Stimulated activated CD4-positive, alpha-beta T cell treated with anti-CD3 and anti-CD28 coated beads, Interleukin-1b, Interleukin-23, amount 100 ng/mL, for 48 hours (primary cell): ENCODE data around the gene EIF3I.

Experiments
- DNase-seq: peaks from one replicate; pipeline ENCODE4 v3.0.0-alpha.2; 2020

Gene EIF3I

GRCh38 chr1:32266921-32267591 is 44.8 kb downstream of the EIF3I start:
- no peak for DNase-seq

GRCh38 chr1:32269744-32270143 is 47.5 kb downstream of the EIF3I start:
- no peak for DNase-seq

GRCh38 chr1:32272557-32273390 is 50.6 kb downstream of the EIF3I start:
- no peak for DNase-seq

- DNase-seq: peak; percentile 86
Measured at GRCh38 chr1:32273391-32274208, 51.4 kb downstream of the EIF3I start.

GRCh38 chr1:32274646-32275340 is 52.6 kb downstream of the EIF3I start:
- no peak for DNase-seq

GRCh38 chr1:32275424-32275823 is 53.2 kb downstream of the EIF3I start:
- DNase-seq: no peak

- no peak for DNase-seq
Measured at GRCh38 chr1:32276032-32276782, 54.0 kb downstream of the EIF3I start.
